Tibial nerve (tissue), 4 donors: ENCODE measurements around the gene TRIM40. TPM values are rescaled to one million over a fixed set of nuclear protein-coding genes. Genes with fewer than 3 reads are reported as not detected.

Experiments
- DNase-seq, 2 donors: peaks; one replicate each; pipeline ENCODE4 v3.0.0-alpha.2; 2019; ENCODE audit warnings: low spot score in 2 of 2
- H3K27ac ChIP-seq, 4 donors: fragments of 200-600 bp; sonication (generic) in 3 of 4; one replicate each; pipeline ENCODE4 v1.5.1; 2017 to 2019; ENCODE audit warnings: mild to moderate bottlenecking in 1 of 4
- H3K27me3 ChIP-seq, 2 donors: fragments of 200-600 bp; sonication (generic) in 1 of 2; one replicate each; pipeline versions ENCODE4 v1.5.1 to v1.6.0; 2017 to 2019
- H3K36me3 ChIP-seq, 3 donors: fragments of 200-600 bp; sonication (generic); one replicate each; pipeline ENCODE4 v1.5.1; 2018 to 2019
- H3K4me1 ChIP-seq, 4 donors: fragments of 200-600 bp; sonication (generic) in 3 of 4; one replicate each; pipeline ENCODE4 v1.5.1; 2017 to 2019
- H3K4me3 ChIP-seq, 4 donors: fragments of 200-600 bp; sonication (generic) in 3 of 4; one replicate each; pipeline ENCODE4 v1.5.1; 2017 to 2019; ENCODE audit warnings: mild to moderate bottlenecking in 1 of 4, moderate library complexity in 1 of 4
- H3K9me3 ChIP-seq, 4 donors: fragments of 200-600 bp; sonication (generic) in 3 of 4; one replicate each; pipeline ENCODE4 v1.5.1; 2017 to 2019
- CTCF ChIP-seq, 5 experiments: fragments of 200-600 bp in 3 of 5; fragments of 450-650 bp in 2 of 5; sonication (generic) in 3 of 5; IDR thresholded peaks; one replicate each; pipeline ENCODE4 v1.5.1; 2016 to 2019; ENCODE audit warnings: antibody characterized with exemption in 5 of 5, mild to moderate bottlenecking in 3 of 5, moderate library complexity in 2 of 5
- EP300 ChIP-seq, 2 donors: sonication (generic); formaldehyde crosslinking; IDR thresholded peaks; one replicate each; pipeline ENCODE4 v1.6.1; 2017; ENCODE audit warnings: antibody characterized with exemption in 2 of 2, mild to moderate bottlenecking in 1 of 2
- POLR2A ChIP-seq, 2 donors: fragments of 450-650 bp; IDR thresholded peaks; one replicate each; pipeline ENCODE4 v1.6.1; 2017; ENCODE audit warnings: antibody characterized with exemption in 2 of 2, mild to moderate bottlenecking in 2 of 2, moderate library complexity in 2 of 2
- WGBS, 2 donors: methylation state at CpG; one replicate each; pipeline ENCODE4 v1.1.5; 2018; 5-methylcytosine and 5-hydroxymethylcytosine counted together
- total RNA-seq, 4 donors: library from RNA; depleted of rRNA; stranded (reverse); fragments of >200 nt; gene quantifications; one replicate each; pipeline ENCODE4 v1.1.0, GENCODE V29; 2016

The TRIM40 gene
- total RNA-seq, 4 donors from 2014 or later: not detected

GRCh38 chr6:30154061-30154460 lies 18.1 kb downstream of the TRIM40 start:
- H3K27ac ChIP-seq: no peak overlapping the region
- WGBS, 2 donors: 80 to 85% methylated on average over 16 to 17 of the region's 17 CpGs
- TF ChIP-seq EP300 (IDR thresholded peaks at IDR 0.05) (no peak), POLR2A (IDR thresholded peaks at IDR 0.05) (no peak), CTCF (IDR thresholded peaks at IDR 0.05) (no peak)
- no peaks in the 10 kb centered on the region for H3K9me3 ChIP-seq
- no peak overlapping the region for H3K4me3 ChIP-seq
- no peaks in the 10 kb centered on the region for H3K36me3 ChIP-seq
- DNase-seq: no peak
- H3K27me3 ChIP-seq: peaks cover 0 to 7% of the 10 kb centered on the region in 2 donors
- peaks cover 0 to 13% (median 1%) of the 10 kb centered on the region in 4 donors for H3K4me1 ChIP-seq

DNA sequence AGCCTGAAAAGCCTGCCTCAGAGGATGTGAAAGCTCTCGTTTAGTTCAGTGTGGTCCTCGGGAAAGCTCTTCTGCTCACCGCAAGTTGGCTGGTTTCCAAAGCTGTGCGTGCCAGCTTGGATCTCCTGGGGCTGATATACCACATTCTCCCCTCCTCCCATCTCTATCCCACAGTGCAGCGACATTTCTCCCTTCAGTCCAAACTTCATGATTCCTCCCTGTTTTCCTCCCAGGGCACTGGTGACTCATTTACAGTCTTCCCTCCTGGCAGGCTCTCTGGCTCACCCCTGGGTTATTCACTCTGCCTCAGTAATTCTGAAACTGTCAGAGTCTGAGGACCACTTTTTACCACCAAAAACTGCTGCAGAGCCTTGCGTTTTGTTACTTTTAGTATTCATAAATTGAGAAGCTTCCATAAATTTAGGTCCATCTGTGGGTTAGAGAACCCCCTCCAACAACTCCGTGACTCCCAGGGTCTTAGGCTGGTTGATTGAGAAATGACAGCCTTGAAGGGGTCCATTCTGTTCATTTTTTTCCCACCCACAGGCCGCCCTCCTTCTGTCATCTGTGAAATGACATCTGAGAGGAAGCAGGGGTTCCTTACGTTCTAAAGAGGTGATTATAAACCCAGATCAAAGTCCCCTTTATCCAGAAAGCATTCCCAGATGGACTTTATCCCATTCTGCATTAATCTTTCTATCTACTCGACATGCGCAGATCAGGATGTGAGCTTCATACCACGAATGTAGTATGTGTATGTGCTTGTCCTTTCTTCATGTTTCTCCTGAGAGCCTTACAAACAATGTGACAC lies 19.0 kb downstream of the TRIM40 start:
- Histone ChIP-seq H3K27ac (peak overlapping the region in 1 of 4 donors; percentile 6), H3K9me3 (no peaks in the 10 kb centered on the region), H3K27me3 (peaks cover 0 to 7% of the 10 kb centered on the region in 2 donors), H3K4me1 (peaks cover 0 to 13% (median 1%) of the 10 kb centered on the region in 4 donors), H3K36me3 (no peaks in the 10 kb centered on the region), H3K4me3 (no peak overlapping the region)
- no peak for DNase-seq
- WGBS, 2 donors: 42 to 46% methylated on average over 12 of the region's 12 CpGs
- no peak for TF ChIP-seq CTCF (IDR thresholded peaks at IDR 0.05)
- no peak for TF ChIP-seq POLR2A (IDR thresholded peaks at IDR 0.05)
- TF ChIP-seq EP300 (IDR thresholded peaks at IDR 0.05): no peak

- Histone ChIP-seq H3K36me3 (no peaks in the 10 kb centered on the region), H3K4me1 (peaks cover 0 to 13% (median 1%) of the 10 kb centered on the region in 4 donors), H3K27ac (peak overlapping the region in 1 of 4 donors; percentile 9), H3K9me3 (no peaks in the 10 kb centered on the region), H3K4me3 (no peak overlapping the region), H3K27me3 (peaks cover 0 to 6% of the 10 kb centered on the region in 2 donors)
- DNase-seq: no peak
- TF ChIP-seq POLR2A (IDR thresholded peaks at IDR 0.05) (no peak), CTCF (IDR thresholded peaks at IDR 0.05) (no peak), EP300 (IDR thresholded peaks at IDR 0.05) (no peak)
- WGBS, 2 donors: 87 to 89% methylated on average over 2 of the region's 2 CpGs
Measured at GRCh38 chr6:30155520-30156261, 19.8 kb downstream of the TRIM40 start.

GRCh38 chr6:30156262-30156599 lies 20.3 kb downstream of the TRIM40 start:
- no peaks in the 10 kb centered on the region for H3K36me3 ChIP-seq
- peaks cover 0 to 3% of the 10 kb centered on the region in 2 donors for H3K27me3 ChIP-seq
- peaks cover 0 to 13% (median 1%) of the 10 kb centered on the region in 4 donors for H3K4me1 ChIP-seq
- WGBS, 2 donors: 5 to 10% methylated on average over 4 of the region's 4 CpGs
- no peak overlapping the region for H3K27ac ChIP-seq
- TF ChIP-seq EP300 (IDR thresholded peaks at IDR 0.05) (no peak), POLR2A (IDR thresholded peaks at IDR 0.05) (no peak), CTCF (IDR thresholded peaks at IDR 0.05) (no peak)
- no peaks in the 10 kb centered on the region for H3K9me3 ChIP-seq
- no peak overlapping the region for H3K4me3 ChIP-seq
- peak in 1 of 2 donors; percentile 36 for DNase-seq

DNA sequence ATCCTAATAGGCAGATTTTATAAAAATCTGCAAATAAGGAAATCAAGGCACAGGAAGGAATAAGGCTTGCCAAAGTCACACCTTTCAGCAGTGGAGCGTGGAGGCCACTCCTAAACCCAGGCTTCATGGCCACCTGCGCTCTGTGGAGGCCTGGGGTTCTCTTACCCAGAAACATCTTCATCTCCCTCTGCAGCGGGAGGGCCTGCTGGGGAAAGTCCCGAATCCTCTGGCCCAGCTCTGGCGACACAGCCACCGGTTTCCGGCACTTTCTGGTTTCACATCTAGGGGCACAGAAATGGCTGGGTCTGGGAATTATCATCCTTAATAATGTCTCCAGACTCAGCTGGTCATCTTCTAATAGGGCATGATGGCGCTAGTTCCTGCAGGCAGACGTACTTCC lies 20.8 kb downstream of the TRIM40 start:
- peaks cover 0 to 13% (median 1%) of the 10 kb centered on the region in 4 donors for H3K4me1 ChIP-seq
- no peak for TF ChIP-seq EP300 (IDR thresholded peaks at IDR 0.05)
- TF ChIP-seq POLR2A (IDR thresholded peaks at IDR 0.05): no peak
- TF ChIP-seq CTCF (IDR thresholded peaks at IDR 0.05): no peak
- peaks cover 0 to 3% of the 10 kb centered on the region in 2 donors for H3K27me3 ChIP-seq
- no peaks in the 10 kb centered on the region for H3K36me3 ChIP-seq
- no peak overlapping the region for H3K27ac ChIP-seq
- WGBS, 2 donors: 90 to 92% methylated on average over 9 of the region's 9 CpGs
- H3K4me3 ChIP-seq: no peak overlapping the region
- H3K9me3 ChIP-seq: no peaks in the 10 kb centered on the region
- no peak for DNase-seq
